DOHH2 (cell line): Measurements from ENCODE around the gene CRAMP1.

Source experiments
- H3F3A ChIP-seq: fragments of 200-600 bp; sonication (generic), shearing (Covaris generic); 2 replicates; pipeline ENCODE4 v1.6.0; 2016; ENCODE audit warnings: antibody characterized with exemption, mild to moderate bottlenecking; ENCODE audit not compliant: control insufficient read depth, insufficient read depth
- H3K27ac ChIP-seq: fragments of 200-600 bp; sonication (generic); 2 replicates; pipeline ENCODE4 v1.5.1; 2014; ENCODE audit warnings: low read depth, mild to moderate bottlenecking, low read length, moderate library complexity
- H3K27me3 ChIP-seq: fragments of 200-600 bp; sonication (generic); 2 replicates; pipeline ENCODE4 v1.6.1; 2014; ENCODE audit warnings: mild to moderate bottlenecking, low read length, mixed read lengths; ENCODE audit not compliant: control insufficient read depth
- H3K36me3 ChIP-seq: fragments of 200-600 bp; sonication (generic); 2 replicates; pipeline ENCODE4 v1.6.1; 2014; ENCODE audit warnings: mild to moderate bottlenecking, low read length, moderate library complexity, mixed read lengths; ENCODE audit not compliant: control insufficient read depth
- H3K4me1 ChIP-seq: fragments of 200-600 bp; sonication (generic); 2 replicates; pipeline ENCODE4 v1.6.1; 2014; ENCODE audit warnings: mild to moderate bottlenecking, low read length, mixed read lengths; ENCODE audit not compliant: control insufficient read depth
- H3K4me2 ChIP-seq: fragments of 200-600 bp; sonication (generic); 2 replicates; pipeline ENCODE4 v1.6.0; 2014; ENCODE audit warnings: mild to moderate bottlenecking, low read length, moderate library complexity
- H3K4me3 ChIP-seq: fragments of 200-600 bp; sonication (generic); 2 replicates; pipeline ENCODE4 v1.5.1; 2014; ENCODE audit warnings: mild to moderate bottlenecking, low read length, mixed read lengths
- H3K79me2 ChIP-seq: fragments of 200-600 bp; sonication (generic); 2 replicates; pipeline ENCODE4 v1.6.1; 2014; ENCODE audit warnings: mild to moderate bottlenecking, low read length, mixed read lengths; ENCODE audit not compliant: control insufficient read depth
- H3K9me2 ChIP-seq: fragments of 200-600 bp; sonication (generic); replicated peaks from 2 replicates; pipeline ENCODE4 v1.6.1; 2014; ENCODE audit warnings: mild to moderate bottlenecking, low read length, mixed read lengths; ENCODE audit not compliant: control insufficient read depth
- H3K9me3 ChIP-seq: fragments of 200-600 bp; sonication (generic); 2 replicates; pipeline ENCODE4 v1.6.1; 2014; ENCODE audit warnings: antibody characterized with exemption, low read length, mixed read lengths; ENCODE audit not compliant: control insufficient read depth, insufficient read depth
- H4K20me1 ChIP-seq: fragments of 200-600 bp; sonication (generic); 2 replicates; pipeline ENCODE4 v1.6.0; 2014; ENCODE audit warnings: low read depth, mild to moderate bottlenecking, antibody characterized with exemption, low read length, moderate library complexity; ENCODE audit not compliant: control insufficient read depth, insufficient read depth
- CTCF ChIP-seq: fragments of 200-600 bp; sonication (generic); IDR thresholded peaks from one replicate; pipeline ENCODE4 v1.5.1; 2014; ENCODE audit warnings: antibody characterized with exemption, mild to moderate bottlenecking, low read depth, low read length; ENCODE audit not compliant: poor library complexity, severe bottlenecking
- EZH2phosphoT487 ChIP-seq: fragments of 200-600 bp; sonication (generic); IDR thresholded peaks from 2 replicates; pipeline ENCODE4 v1.6.1; 2017; ENCODE audit warnings: borderline replicate concordance, mild to moderate bottlenecking, antibody characterized with exemption, low read length, moderate library complexity, mixed read lengths

CRAMP1 gene

DNA sequence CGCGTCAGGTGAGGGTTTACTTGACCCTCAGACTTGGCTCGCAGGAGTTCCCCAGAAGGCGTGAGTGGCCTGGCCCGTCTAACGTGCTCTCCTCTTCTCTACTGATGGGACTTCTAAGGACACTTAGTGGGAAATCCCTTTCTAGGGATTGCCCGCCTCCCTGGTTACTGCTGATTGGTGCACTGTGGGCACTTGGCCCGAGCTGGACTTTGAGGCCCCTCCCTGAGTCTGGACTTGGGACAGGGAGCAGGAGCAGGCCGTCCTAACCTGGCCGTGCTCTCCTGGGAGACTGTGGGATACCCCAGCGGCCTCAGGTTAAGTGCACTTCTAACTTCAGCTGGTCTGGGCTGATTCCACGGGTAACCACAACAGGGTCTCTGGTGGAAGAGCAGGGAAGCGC lies 15.0 kb upstream of the CRAMP1 start:
- no peak for TF ChIP-seq CTCF
- no peak for TF ChIP-seq EZH2phosphoT487
- no peaks in the 10 kb centered on the region for H3K9me2 ChIP-seq
- H3K4me3 ChIP-seq = no peak overlapping the region
- H3K79me2 ChIP-seq = no peaks in the 10 kb centered on the region
- no peaks in the 10 kb centered on the region for H3F3A ChIP-seq
- no peak overlapping the region for H3K27ac ChIP-seq
- H3K27me3 ChIP-seq = no peaks in the 10 kb centered on the region
- no peaks in the 10 kb centered on the region for H3K9me3 ChIP-seq
- H3K36me3 ChIP-seq = no peaks in the 10 kb centered on the region
- no peaks in the 10 kb centered on the region for H3K4me1 ChIP-seq
- H4K20me1 ChIP-seq = no peaks in the 10 kb centered on the region
- H3K4me2 ChIP-seq = no peak overlapping the region

DNA sequence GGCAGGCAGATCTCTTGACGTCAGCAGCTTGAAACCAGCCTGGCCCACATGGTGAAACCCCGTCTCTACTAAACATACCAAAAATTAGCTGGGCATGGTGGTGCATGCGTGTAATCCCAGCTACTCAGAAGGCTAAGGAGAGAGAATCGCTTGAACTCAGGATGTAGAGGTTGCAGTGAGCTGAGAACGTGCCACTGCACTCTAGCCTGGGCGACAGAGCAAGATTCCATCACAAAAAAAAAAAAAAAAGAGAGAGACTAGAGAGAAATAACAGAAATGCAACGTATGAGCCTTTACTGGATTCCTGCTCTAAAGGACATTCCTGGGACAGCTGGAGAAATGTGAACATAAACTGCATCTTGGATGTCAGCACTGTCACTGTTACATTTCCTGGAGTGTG lies 11.1 kb upstream of the CRAMP1 start:
- H3K27ac ChIP-seq = no peak overlapping the region
- H3K4me3 ChIP-seq = no peak overlapping the region
- H3K9me3 ChIP-seq = no peaks in the 10 kb centered on the region
- no peaks in the 10 kb centered on the region for H4K20me1 ChIP-seq
- no peaks in the 10 kb centered on the region for H3K27me3 ChIP-seq
- TF ChIP-seq CTCF = no peak
- no peak for TF ChIP-seq EZH2phosphoT487
- H3K9me2 ChIP-seq = no peaks in the 10 kb centered on the region
- no peaks in the 10 kb centered on the region; the same call in 1 of the 2 replicates for H3K36me3 ChIP-seq
- H3F3A ChIP-seq = no peaks in the 10 kb centered on the region
- H3K4me1 ChIP-seq = no peaks in the 10 kb centered on the region
- H3K79me2 ChIP-seq = no peaks in the 10 kb centered on the region
- no peak overlapping the region for H3K4me2 ChIP-seq

GRCh38 chr16:1601489-1601888 lies 10.7 kb upstream of the CRAMP1 start:
- Histone ChIP-seq H3K27me3 (no peaks in the 10 kb centered on the region), H3K9me2 (no peaks in the 10 kb centered on the region), H3K36me3 (no peaks in the 10 kb centered on the region; the same call in 1 of the 2 replicates), H3K4me1 (no peaks in the 10 kb centered on the region), H4K20me1 (no peaks in the 10 kb centered on the region), H3F3A (no peaks in the 10 kb centered on the region), H3K27ac (no peak overlapping the region), H3K9me3 (no peaks in the 10 kb centered on the region), H3K4me2 (no peak overlapping the region), H3K4me3 (no peak overlapping the region), H3K79me2 (no peaks in the 10 kb centered on the region)
- TF ChIP-seq CTCF (no peak), EZH2phosphoT487 (no peak)

DNA sequence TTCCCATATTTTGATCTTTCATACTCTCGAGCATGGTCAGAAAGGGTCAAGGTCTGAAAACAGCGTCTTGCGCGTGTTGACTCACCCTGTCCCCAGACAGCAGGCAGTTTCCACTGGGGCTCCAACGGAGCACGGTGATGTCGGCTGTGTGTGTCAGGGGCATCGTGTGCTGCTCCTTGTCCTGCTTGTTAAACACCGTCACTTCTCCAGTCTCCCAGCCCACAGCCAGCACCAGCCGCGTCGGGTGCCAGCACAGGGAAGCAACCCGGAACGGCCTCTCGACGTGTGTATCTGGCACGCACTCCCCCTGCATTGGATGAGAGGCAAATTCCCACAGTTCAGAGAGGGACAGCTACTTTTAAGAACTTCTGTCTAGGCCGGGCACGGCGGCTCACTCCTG lies 9.9 kb upstream of the CRAMP1 start:
- no peak overlapping the region for H3K4me3 ChIP-seq
- no peaks in the 10 kb centered on the region for H3K9me2 ChIP-seq
- H3K79me2 ChIP-seq = no peaks in the 10 kb centered on the region
- H3K9me3 ChIP-seq = no peaks in the 10 kb centered on the region
- H3K27me3 ChIP-seq = no peaks in the 10 kb centered on the region
- no peak overlapping the region for H3K27ac ChIP-seq
- TF ChIP-seq CTCF (no peak), EZH2phosphoT487 (no peak)
- H3K4me1 ChIP-seq = no peaks in the 10 kb centered on the region
- peaks cover 4% of the 10 kb centered on the region for H3K36me3 ChIP-seq
- H3K4me2 ChIP-seq = no peak overlapping the region
- no peaks in the 10 kb centered on the region for H3F3A ChIP-seq
- no peaks in the 10 kb centered on the region for H4K20me1 ChIP-seq
